A172 (cell line): ENCODE data around the gene DPYSL4. TPM values are rescaled to one million over a fixed set of nuclear protein-coding genes. Genes with fewer than 3 reads are reported as not detected.

Source experiments
- DNase-seq: peaks from one replicate; pipeline ENCODE4 v3.0.0-alpha.2; 2015; ENCODE audit warnings: low spot score
- total RNA-seq: library from RNA; depleted of rRNA; stranded (reverse); fragments of >200 nt; shearing (Covaris generic); gene quantifications from 2 replicates; pipeline ENCODE4 v1.2.3, GENCODE V29; 2014

The DPYSL4 gene
- total RNA-seq, 1 experiment from 2014 or later = 18.4 TPM

- no peak for DNase-seq
Measured at GRCh38 chr10:132195366-132196075, 8.8 kb downstream of the DPYSL4 start.

DNA sequence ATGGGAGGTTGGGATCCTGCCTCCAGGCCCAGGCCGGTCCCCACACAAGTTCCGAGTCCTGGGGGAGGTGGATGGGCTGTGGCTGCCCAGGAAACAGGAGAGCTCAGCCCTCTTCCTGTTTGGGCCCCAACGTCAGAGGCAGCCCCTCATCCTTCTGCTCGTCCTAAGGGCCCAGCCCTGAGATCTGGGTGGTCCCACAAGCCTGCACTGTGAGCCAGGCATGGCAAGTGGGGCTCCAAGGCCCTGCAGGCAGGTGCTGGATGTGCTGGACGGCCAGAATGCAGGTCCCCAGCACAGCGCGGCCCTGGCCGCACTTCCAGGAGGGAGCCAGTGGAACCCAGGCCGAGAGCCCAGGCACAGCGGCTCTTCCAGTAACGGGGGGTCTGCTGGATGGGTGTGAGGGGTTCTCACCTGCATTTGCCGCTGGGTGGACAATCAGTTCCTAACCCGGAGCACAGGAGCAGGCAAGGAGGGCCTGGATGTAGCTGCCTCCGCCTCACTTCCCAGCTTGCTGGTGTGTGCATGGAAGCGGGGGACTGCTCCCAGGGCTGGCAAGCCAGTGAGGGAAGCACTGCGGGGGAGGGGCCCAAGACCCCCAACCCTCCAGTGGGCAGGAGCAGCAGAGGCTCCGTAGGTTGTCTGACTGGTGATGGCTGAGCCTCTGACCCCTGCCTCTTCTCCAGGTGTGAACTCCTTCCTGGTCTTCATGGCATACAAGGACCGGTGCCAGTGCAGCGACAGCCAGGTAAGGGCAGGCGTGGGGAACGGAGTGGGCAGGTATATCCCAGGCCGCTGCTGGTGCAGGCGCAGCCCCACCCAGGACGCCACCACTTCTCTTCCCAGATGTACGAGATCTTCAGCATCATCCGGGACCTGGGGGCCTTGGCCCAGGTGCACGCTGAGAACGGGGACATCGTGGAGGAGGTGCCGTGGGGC, 9.7 kb downstream of the DPYSL4 start:
- DNase-seq = no peak

GRCh38 chr10:132197271-132198067, 10.7 kb downstream of the DPYSL4 start:
- no peak for DNase-seq

DNA sequence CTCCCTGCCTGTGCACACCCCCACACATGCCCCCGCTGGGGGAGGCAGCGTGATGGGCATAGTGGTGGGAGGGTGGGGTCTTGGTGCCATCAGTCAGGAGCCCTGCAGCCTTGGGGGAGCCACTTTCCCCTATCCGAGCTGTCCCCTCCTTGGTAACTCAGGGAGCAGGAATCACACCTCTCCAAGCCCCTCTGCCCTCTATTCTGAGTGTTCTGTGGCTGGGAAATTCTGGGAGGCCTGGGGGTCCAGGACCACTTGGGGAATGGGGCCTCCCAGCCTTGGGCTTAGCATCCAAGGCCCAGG, 11.3 kb downstream of the DPYSL4 start:
- no peak for DNase-seq

GRCh38 chr10:132198381-132199181, 11.8 kb downstream of the DPYSL4 start:
- DNase-seq = no peak

DNA sequence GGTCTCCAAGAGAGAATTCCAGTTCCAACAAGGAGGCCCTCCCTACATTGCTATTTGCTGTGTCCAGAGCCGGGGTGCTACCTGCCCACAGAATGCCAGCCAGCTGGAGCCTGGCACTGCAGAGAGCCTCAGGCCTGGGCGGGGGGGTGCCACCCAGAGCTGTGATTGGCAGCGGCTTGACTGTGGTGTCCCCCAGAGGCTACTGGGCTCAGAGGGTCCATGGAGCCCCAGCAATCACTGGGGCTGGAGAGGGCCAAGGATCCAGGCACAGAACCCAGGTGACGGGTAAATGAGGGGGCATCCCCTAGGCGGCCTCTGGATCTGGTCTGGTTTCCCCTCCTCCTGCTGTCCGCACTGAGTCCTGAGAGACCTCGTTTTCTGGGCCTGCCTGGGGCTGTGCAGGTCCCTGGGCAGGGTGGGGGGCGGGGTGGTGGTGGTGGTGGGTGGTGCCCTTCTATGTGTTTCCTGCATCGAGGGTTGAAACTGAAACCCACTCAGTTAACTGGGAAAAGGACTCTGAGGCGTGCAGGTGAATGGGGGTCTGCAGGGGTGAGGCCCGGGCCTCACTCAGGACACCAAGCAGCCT, 12.6 kb downstream of the DPYSL4 start:
- no peak for DNase-seq

DNA sequence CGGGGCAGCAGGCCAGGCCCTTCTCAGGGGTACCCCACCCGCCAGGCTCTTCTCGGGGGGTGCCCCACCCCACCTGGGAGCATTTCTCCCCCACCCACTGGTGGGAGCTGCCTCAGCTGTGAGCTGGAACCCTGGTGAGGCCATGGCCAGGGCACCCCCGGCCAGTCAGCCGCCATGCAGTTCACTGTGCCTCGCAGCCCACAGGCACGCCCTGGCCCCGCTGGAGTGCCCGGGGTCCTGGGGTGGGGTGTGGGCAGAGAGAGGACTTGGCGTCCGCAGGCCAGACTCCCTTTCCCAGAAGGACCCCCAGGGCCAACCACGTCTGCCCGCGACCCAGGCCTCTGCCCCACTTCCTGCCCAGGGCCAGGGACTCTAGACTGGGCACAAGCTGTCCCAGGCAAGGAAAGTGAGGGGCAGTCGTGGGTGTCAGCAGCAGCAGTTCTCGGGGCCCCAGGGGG, 13.1 kb downstream of the DPYSL4 start:
- no peak for DNase-seq

DNA sequence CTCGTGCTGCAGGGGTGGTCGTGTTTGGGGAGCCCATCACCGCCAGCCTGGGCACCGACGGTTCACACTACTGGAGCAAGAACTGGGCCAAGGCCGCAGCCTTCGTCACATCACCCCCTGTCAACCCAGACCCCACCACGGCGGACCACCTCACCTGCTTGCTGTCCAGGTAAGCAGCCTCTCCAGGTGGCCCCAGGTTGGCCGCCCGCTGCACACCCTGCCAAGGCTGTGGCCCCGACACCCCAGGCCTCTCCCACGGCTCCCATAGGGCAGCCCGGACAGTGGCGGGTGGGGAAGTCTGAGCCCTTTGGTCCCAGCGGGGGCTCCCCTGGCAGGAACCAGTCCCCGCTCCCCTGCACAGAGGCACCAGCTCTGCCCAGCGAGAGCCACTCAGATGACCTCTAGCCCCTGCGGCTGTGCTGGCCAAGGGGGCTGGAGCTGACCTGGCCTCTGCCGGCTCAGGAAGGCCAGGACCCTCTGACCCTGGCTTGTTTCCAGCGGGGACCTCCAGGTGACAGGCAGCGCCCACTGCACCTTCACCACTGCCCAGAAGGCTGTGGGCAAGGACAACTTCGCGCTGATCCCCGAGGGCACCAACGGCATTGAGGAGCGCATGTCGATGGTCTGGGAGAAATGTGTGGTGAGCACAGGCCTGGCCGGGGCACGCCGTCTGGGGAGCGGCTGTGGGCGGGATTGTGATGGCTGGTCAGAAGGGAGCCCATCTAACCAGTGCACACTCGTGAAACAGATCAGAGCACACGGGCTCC, 13.8 kb downstream of the DPYSL4 start:
- no peak for DNase-seq

- DNase-seq = no peak
Measured at GRCh38 chr10:132201111-132201969, 14.6 kb downstream of the DPYSL4 start.

GRCh38 chr10:132202070-132202970, 15.6 kb downstream of the DPYSL4 start:
- DNase-seq = no peak

DNA sequence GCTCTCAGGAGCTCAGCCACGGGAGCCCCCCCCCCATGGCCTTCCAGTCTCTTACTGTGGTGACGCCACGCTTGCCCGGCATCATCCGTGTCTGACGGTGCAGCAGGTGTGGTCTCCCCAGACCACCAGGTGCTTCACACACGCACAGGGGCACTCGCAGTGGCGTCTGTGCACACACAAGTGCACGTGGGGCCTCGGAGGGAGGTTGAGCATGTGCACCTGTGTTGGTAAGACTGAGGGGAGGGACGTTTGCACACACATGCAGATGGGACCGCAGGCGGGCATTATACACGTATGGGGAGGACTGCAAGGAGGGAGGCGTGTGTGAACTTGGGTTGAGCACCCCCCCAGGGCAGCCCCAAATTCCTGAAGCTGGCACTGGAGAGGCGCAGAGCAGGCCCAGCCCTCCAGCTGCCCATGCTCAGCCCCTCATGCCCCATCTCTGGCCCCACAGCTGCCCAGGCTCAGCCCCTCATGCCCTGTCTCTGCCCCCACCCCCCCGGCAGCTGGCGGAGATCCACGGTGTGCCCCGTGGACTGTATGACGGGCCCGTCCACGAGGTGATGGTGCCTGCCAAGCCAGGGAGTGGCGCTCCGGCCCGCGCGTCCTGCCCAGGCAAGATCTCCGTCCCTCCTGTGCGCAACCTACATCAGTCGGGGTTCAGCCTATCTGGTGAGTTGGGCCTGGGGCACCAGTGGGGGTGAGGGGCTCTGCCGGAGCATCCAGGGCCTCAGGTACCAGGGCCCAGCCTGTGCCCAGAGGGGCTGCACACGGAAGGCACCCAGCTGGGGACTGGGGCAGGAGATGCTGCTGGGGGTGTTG, 16.7 kb downstream of the DPYSL4 start:
- DNase-seq = no peak

GRCh38 chr10:132204078-132204780, 17.5 kb downstream of the DPYSL4 start:
- no peak for DNase-seq

- no peak for DNase-seq
Measured at GRCh38 chr10:132204781-132205473, 18.2 kb downstream of the DPYSL4 start.

DNA sequence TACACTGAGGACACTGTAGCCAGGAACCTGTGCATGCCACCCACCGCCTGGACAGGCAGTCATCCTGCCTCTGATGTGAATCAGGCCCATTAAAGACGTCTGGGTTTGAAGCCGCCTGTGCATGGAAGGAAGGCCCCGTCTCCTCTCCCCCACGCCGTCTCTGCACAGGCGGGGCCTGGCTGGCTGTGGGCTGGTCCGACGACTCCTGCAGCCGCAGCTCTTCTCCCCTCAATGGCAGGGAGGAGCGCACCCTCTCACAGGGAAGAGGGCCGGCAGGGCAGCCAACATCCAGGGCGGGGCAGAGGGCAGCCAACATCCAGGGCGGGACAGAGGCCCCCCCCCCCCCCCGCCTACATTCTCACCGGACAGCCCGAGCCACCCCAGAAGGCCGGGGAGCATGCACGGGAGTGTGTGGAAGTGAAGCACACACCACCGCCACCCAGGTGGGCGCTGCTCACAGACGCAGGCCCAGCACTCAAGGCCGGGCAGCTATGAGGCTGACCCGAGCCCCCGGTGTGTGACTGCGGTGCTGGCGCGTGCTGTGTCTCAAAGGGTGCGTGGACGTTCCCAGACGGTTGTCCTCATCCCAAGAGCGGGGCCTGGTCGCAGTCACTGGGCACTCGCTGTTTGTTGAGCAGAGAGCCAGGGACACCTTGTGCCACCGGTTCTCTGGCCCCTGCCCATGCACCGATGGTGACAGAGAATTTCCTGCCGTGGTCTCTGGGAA, 19.1 kb downstream of the DPYSL4 start:
- DNase-seq = no peak

DNA sequence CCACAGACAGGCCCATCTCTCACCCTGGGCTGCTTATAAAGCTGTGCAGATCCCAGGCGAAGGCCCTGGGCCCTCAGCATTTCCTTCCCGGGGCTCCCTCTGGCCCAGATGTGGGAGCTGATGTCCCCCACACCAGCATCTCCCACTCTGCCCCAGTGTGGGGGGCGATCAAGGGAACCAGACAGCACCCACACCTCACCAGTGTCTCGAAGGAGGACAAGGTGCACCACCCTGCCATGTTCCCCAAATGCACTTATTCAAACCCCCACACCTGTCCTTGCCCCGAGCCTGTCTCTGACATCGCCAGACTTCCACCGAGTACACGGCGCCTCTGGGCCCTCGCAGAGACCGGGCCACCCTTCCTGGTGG, 19.6 kb downstream of the DPYSL4 start:
- DNase-seq = no peak
